OCI-LY1 (cell line): ENCODE measurements around the gene EFCC1.

Experiments used
- H2AFZ ChIP-seq: fragments of 200-600 bp; sonication (generic), shearing (Covaris generic); 2 replicates; pipeline ENCODE4 v1.6.0; 2014; ENCODE audit warnings: antibody characterized with exemption, mild to moderate bottlenecking, low read length
- H3F3A ChIP-seq: fragments of 200-600 bp; sonication (generic), shearing (Covaris generic); 2 replicates; pipeline ENCODE4 v1.6.0; 2014; ENCODE audit warnings: mild to moderate bottlenecking, antibody characterized with exemption, low read length, moderate library complexity; ENCODE audit not compliant: insufficient read depth
- H3K27ac ChIP-seq: fragments of 200-600 bp; sonication (generic); 2 replicates; pipeline ENCODE4 v1.5.1; 2014; ENCODE audit warnings: low read length, mixed run types, mild to moderate bottlenecking, low read depth; ENCODE audit not compliant: poor library complexity, severe bottlenecking
- H3K27me3 ChIP-seq: fragments of 200-600 bp; sonication (generic); 2 replicates; pipeline ENCODE4 v1.6.0; 2014; ENCODE audit warnings: antibody characterized with exemption, mild to moderate bottlenecking, low read length, moderate library complexity; ENCODE audit not compliant: insufficient read depth
- H3K36me3 ChIP-seq: fragments of 200-600 bp; sonication (generic); 2 replicates; pipeline ENCODE4 v1.6.1; 2014; ENCODE audit warnings: mild to moderate bottlenecking, antibody characterized with exemption, low read length, moderate library complexity, mixed read lengths; ENCODE audit not compliant: insufficient read depth
- H3K4me1 ChIP-seq: fragments of 200-600 bp; sonication (generic); 2 replicates; pipeline ENCODE4 v1.5.1; 2014; ENCODE audit warnings: mild to moderate bottlenecking, low read length, moderate library complexity; ENCODE audit not compliant: insufficient read depth, severe bottlenecking
- H3K4me2 ChIP-seq: fragments of 200-600 bp; sonication (generic), shearing (Covaris generic); 2 replicates; pipeline ENCODE4 v1.6.1; 2014; ENCODE audit warnings: low read length
- H3K4me3 ChIP-seq: fragments of 200-600 bp; sonication (generic); 2 replicates; pipeline ENCODE4 v1.5.1; 2014; ENCODE audit warnings: low read length, low read depth, mild to moderate bottlenecking, mixed read lengths; ENCODE audit not compliant: poor library complexity, severe bottlenecking
- H3K79me2 ChIP-seq: fragments of 200-600 bp; shearing (Covaris generic); 2 replicates; pipeline ENCODE4 v1.6.1; 2016; ENCODE audit warnings: mixed run types, low read length, mixed read lengths; ENCODE audit not compliant: insufficient read depth
- H3K9ac ChIP-seq: fragments of 200-600 bp; sonication (generic), shearing (Covaris generic); 2 replicates; pipeline ENCODE4 v1.6.1; 2014; ENCODE audit warnings: mild to moderate bottlenecking, low read length, mixed read lengths
- H3K9me2 ChIP-seq: fragments of 200-600 bp; sonication (generic), shearing (Covaris generic); 2 replicates; pipeline ENCODE4 v1.6.1; 2014; ENCODE audit warnings: low read depth, mild to moderate bottlenecking, low read length, mixed read lengths
- H3K9me3 ChIP-seq: fragments of 200-600 bp; shearing (Covaris generic); 2 replicates; pipeline ENCODE4 v1.6.1; 2014; ENCODE audit warnings: low read length, mixed read lengths
- H4K20me1 ChIP-seq: fragments of 200-600 bp; sonication (generic), shearing (Covaris generic); 2 replicates; pipeline ENCODE4 v1.6.0; 2016; ENCODE audit warnings: mild to moderate bottlenecking, low read length; ENCODE audit not compliant: insufficient read depth
- EZH2 ChIP-seq: fragments of 200-600 bp; sonication (generic), shearing (Covaris generic); IDR thresholded peaks from 2 replicates; pipeline ENCODE4 v1.8.0; 2017; ENCODE audit warnings: borderline replicate concordance, mixed run types, mild to moderate bottlenecking, antibody characterized with exemption, low read length, moderate library complexity, mixed read lengths
- TF ChIP-seq, protein P1 (sequence below): fragments of 200-600 bp; sonication (generic), shearing (Covaris generic); IDR thresholded peaks from 2 replicates; pipeline ENCODE4 v1.5.1; 2017; ENCODE audit warnings: mild to moderate bottlenecking, antibody characterized with exemption, low read length, moderate library complexity, mixed read lengths

EFCC1 gene

DNA sequence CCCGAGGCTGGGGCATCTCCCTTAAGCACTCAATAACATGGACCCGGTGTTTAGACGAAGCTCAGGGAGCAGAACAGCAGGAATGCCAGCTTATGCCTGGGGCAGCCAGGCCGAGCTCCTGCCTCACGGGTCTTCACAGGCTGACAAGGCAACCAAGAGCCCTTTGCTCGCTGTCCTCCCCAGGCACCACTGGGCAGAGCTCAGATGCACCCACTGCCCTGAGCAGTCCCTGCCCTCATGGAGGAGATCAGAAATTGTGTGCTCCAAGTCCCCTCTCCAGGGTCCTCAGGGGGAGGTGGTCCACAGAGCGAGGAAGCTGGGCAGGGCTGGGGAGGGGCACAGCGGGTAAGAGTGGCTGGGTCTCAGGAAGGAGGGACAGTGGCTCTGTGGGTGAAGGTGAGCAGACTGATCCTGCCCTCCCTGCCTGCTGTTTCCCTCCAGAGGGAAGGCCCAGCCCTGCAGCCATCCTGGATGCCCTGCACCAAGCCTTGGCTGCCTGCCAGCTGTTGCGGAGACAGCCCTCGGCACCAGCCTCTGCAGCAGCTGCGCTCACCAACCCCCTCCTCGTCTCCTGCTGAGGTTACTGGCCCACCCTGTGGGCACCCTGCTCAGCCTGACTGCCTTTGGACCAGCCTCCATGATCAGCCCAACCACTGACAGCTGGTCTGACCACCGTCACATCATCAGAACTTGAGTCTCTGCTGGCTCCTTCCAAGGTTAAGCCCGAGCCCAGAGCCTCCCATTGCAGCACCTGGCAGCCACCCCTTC is 38.4 kb downstream of the EFCC1 start:
- no peak overlapping the region for H2AFZ ChIP-seq
- H3K4me3 ChIP-seq, result no peak overlapping the region

DNA sequence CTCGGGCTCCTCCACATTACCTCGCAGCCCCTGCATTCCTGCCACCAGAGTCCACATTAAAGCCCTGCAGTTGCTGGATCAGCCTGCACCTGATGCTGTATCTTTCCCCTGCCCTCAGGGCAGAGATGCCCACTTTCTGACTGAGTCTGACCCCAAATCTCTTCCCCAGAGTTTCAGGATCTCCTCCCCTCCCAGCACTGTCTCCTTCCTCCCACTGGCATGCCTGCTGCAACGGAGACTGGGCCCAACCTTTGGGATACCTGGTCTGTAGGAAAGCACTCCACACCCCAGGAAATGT is 38.9 kb downstream of the EFCC1 start:
- no peaks in the 10 kb centered on the region for H3K9me3 ChIP-seq
- peaks cover 13% of the 10 kb centered on the region for H3K27me3 ChIP-seq
- no peaks in the 10 kb centered on the region for H3K9me2 ChIP-seq
- H3K4me3 ChIP-seq, result no peak overlapping the region
- H3K36me3 ChIP-seq, result no peaks in the 10 kb centered on the region; the same call in 1 of the 2 replicates
- H3K27ac ChIP-seq, result no peak overlapping the region
- no peak overlapping the region for H3K4me2 ChIP-seq
- no peaks in the 10 kb centered on the region for H3K4me1 ChIP-seq
- no peaks in the 10 kb centered on the region for H3K79me2 ChIP-seq
- no peaks in the 10 kb centered on the region for H3F3A ChIP-seq
- TF ChIP-seq, protein P1, sequence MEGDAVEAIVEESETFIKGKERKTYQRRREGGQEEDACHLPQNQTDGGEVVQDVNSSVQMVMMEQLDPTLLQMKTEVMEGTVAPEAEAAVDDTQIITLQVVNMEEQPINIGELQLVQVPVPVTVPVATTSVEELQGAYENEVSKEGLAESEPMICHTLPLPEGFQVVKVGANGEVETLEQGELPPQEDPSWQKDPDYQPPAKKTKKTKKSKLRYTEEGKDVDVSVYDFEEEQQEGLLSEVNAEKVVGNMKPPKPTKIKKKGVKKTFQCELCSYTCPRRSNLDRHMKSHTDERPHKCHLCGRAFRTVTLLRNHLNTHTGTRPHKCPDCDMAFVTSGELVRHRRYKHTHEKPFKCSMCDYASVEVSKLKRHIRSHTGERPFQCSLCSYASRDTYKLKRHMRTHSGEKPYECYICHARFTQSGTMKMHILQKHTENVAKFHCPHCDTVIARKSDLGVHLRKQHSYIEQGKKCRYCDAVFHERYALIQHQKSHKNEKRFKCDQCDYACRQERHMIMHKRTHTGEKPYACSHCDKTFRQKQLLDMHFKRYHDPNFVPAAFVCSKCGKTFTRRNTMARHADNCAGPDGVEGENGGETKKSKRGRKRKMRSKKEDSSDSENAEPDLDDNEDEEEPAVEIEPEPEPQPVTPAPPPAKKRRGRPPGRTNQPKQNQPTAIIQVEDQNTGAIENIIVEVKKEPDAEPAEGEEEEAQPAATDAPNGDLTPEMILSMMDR, result no peak
- no peak for TF ChIP-seq EZH2
- H2AFZ ChIP-seq, result no peak overlapping the region
- no peaks in the 10 kb centered on the region for H4K20me1 ChIP-seq
- no peak overlapping the region for H3K9ac ChIP-seq

More for the DNA sequence above, 38.4 kb downstream of the EFCC1 start:
- Histone ChIP-seq H3K9me2 (no peaks in the 10 kb centered on the region), H3K4me1 (no peaks in the 10 kb centered on the region), H3K9ac (no peak overlapping the region), H3K27ac (no peak overlapping the region), H4K20me1 (no peaks in the 10 kb centered on the region), H3K9me3 (no peaks in the 10 kb centered on the region), H3K79me2 (no peaks in the 10 kb centered on the region), H3K4me2 (no peak overlapping the region), H3K36me3 (no peaks in the 10 kb centered on the region; the same call in 1 of the 2 replicates), H3K27me3 (peaks cover 13% of the 10 kb centered on the region), H3F3A (no peaks in the 10 kb centered on the region)
- TF ChIP-seq, protein P1, result no peak
- TF ChIP-seq EZH2, result no peak

DNA sequence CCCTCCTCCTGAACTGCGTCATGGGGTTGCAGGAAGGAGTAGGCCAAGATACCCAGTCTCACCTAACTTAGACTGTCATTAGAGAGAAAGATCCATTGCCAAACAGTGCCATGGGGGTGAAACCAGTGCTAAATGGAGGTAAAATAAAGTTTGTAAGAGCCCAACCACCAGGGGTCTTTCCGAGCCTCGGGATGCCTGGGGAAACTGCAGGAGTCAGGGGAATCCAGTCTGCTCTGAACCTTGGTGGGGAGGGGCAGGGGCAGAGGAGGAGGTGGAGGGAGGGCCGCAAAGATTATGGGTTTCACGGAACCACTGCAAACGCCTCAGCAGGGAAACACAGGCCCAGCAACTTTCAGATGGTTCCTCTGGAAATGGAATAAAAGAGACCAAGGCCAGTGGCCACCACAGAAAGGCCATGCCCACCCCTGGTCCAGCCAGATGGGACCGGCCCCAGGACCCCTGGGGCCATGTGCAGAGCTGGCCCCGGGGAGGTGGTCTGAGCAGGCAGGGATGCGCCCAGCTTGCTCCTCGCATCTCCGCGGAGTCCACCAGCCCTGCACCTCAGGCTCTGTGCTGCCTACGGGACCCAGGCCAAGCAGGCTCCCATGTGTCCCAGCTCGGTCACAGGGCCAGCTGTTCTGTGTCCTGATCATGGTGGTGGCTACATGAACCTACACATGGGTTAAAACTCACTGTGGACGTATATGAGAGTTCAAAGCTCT is 39.6 kb downstream of the EFCC1 start:
- Histone ChIP-seq H3K79me2 (no peaks in the 10 kb centered on the region), H3F3A (no peaks in the 10 kb centered on the region), H3K9me3 (no peaks in the 10 kb centered on the region), H3K9ac (no peak overlapping the region), H3K27ac (no peak overlapping the region), H3K27me3 (peaks cover 13% of the 10 kb centered on the region), H3K9me2 (no peaks in the 10 kb centered on the region), H2AFZ (no peak overlapping the region), H3K36me3 (no peaks in the 10 kb centered on the region; the same call in 1 of the 2 replicates), H4K20me1 (no peaks in the 10 kb centered on the region), H3K4me1 (no peaks in the 10 kb centered on the region), H3K4me3 (no peak overlapping the region), H3K4me2 (no peak overlapping the region)
- TF ChIP-seq, protein P1, result no peak
- TF ChIP-seq EZH2, result no peak
